Neutrophil (primary cell): ENCODE measurements around the gene PLXNB3.
A peak's percentile ranks its signal among the peaks of the same experiment; 100 is the strongest.

Source experiments
- H3K27ac ChIP-seq: fragments of 200-600 bp; sonication (generic); 2 replicates; pipeline ENCODE4 v1.5.1; 2016; ENCODE audit warnings: mild to moderate bottlenecking, moderate library complexity
- H3K27me3 ChIP-seq: fragments of 200-600 bp; sonication (generic); 2 replicates; pipeline ENCODE4 v1.6.0; 2016; ENCODE audit warnings: mild to moderate bottlenecking
- H3K36me3 ChIP-seq: fragments of 200-600 bp; sonication (generic); 2 replicates; pipeline ENCODE4 v1.5.1; 2017
- H3K4me1 ChIP-seq, 2 experiments: fragments of 200-600 bp in 1 of 2; sonication (generic) in 1 of 2; 1 replicate in 1 of 2; 2 replicates in 1 of 2; pipeline versions ENCODE4 v1.5.1 to v1.6.1; 2013 to 2016; ENCODE audit warnings: low read depth in 1 of 2, low read length in 1 of 2, mild to moderate bottlenecking in 1 of 2, moderate library complexity in 1 of 2; ENCODE audit not compliant: control insufficient read depth in 1 of 2, insufficient read depth in 1 of 2
- H3K4me3 ChIP-seq, 2 experiments: fragments of 200-600 bp in 1 of 2; sonication (generic) in 1 of 2; 1 replicate in 1 of 2; 2 replicates in 1 of 2; pipeline ENCODE4 v1.5.1; 2013 to 2016; ENCODE audit warnings: low read depth in 1 of 2, low read length in 1 of 2, mild to moderate bottlenecking in 1 of 2, moderate library complexity in 1 of 2
- H3K9me3 ChIP-seq: fragments of 200-600 bp; sonication (generic); 2 replicates; pipeline ENCODE4 v1.5.1; 2016
- TF ChIP-seq, protein P1 (sequence below): fragments of 200-600 bp; sonication (generic); IDR thresholded peaks from 2 replicates; pipeline ENCODE4 v1.5.1; 2016; ENCODE audit warnings: antibody characterized with exemption

Gene PLXNB3

DNA sequence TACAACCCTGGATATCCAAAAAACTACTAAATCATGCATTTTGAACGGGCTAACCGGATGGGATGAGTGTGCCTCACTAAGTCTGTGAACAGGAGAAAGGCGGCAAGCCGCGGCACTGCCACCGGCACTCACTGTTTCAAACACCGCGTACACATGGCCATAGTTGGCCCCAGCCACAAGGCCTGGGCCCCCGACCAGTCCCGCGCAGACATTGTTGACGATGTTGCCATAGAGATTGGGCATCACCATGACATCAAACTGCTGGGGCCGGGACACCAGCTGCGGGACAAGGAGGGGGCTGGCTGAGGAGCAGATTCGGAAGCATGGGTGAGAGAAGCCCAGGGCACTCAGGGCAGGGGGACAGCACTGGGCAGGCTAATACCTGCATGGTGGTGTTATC, 22.6 kb downstream of the PLXNB3 start:
- no peak overlapping the region for H3K27ac ChIP-seq
- H3K4me3 ChIP-seq: no peak overlapping the region
- H3K27me3 ChIP-seq: peaks cover 4% of the 10 kb centered on the region
- H3K4me1 ChIP-seq: no peaks in the 10 kb centered on the region
- no peaks in the 10 kb centered on the region for H3K9me3 ChIP-seq
- peaks cover 69% of the 10 kb centered on the region for H3K36me3 ChIP-seq
- TF ChIP-seq, protein P1, sequence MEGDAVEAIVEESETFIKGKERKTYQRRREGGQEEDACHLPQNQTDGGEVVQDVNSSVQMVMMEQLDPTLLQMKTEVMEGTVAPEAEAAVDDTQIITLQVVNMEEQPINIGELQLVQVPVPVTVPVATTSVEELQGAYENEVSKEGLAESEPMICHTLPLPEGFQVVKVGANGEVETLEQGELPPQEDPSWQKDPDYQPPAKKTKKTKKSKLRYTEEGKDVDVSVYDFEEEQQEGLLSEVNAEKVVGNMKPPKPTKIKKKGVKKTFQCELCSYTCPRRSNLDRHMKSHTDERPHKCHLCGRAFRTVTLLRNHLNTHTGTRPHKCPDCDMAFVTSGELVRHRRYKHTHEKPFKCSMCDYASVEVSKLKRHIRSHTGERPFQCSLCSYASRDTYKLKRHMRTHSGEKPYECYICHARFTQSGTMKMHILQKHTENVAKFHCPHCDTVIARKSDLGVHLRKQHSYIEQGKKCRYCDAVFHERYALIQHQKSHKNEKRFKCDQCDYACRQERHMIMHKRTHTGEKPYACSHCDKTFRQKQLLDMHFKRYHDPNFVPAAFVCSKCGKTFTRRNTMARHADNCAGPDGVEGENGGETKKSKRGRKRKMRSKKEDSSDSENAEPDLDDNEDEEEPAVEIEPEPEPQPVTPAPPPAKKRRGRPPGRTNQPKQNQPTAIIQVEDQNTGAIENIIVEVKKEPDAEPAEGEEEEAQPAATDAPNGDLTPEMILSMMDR: no peak

- TF ChIP-seq, protein P1: no peak
- Histone ChIP-seq H3K4me3 (no peak overlapping the region), H3K9me3 (no peaks in the 10 kb centered on the region), H3K4me1 (peaks cover 10 to 14% of the 10 kb centered on the region in 2 experiments), H3K27ac (no peak overlapping the region), H3K27me3 (no peaks in the 10 kb centered on the region), H3K36me3 (peaks cover 54% of the 10 kb centered on the region)
These were observed 25.6 kb downstream of the PLXNB3 start for GRCh38 chrX:153789654-153790053.

GRCh38 chrX:153791104-153791852, 27.2 kb downstream of the PLXNB3 start:
- Histone ChIP-seq H3K27ac (no peak overlapping the region), H3K4me1 (peaks cover 21% of the 10 kb centered on the region in 2 experiments), H3K36me3 (peaks cover 38% of the 10 kb centered on the region), H3K27me3 (no peaks in the 10 kb centered on the region), H3K9me3 (no peaks in the 10 kb centered on the region), H3K4me3 (no peak overlapping the region)
- TF ChIP-seq, protein P1: no peak

- H3K27me3 ChIP-seq: no peaks in the 10 kb centered on the region
- H3K4me1 ChIP-seq: peaks cover 21% of the 10 kb centered on the region in 2 experiments
- H3K9me3 ChIP-seq: no peaks in the 10 kb centered on the region
- H3K36me3 ChIP-seq: peaks cover 31% of the 10 kb centered on the region
- H3K4me3 ChIP-seq: no peak overlapping the region
- peak overlapping the region; percentile 95 for H3K27ac ChIP-seq
- TF ChIP-seq, protein P1: no peak
These were observed 28.3 kb downstream of the PLXNB3 start for GRCh38 chrX:153792368-153792767.

- TF ChIP-seq, protein P1: no peak
- Histone ChIP-seq H3K4me1 (peaks cover 21% of the 10 kb centered on the region in 2 experiments), H3K36me3 (peaks cover 31% of the 10 kb centered on the region), H3K4me3 (peak overlapping the region; percentile 78 to 79), H3K27me3 (no peaks in the 10 kb centered on the region), H3K27ac (peak overlapping the region; percentile 95), H3K9me3 (no peaks in the 10 kb centered on the region)
These were observed 29.2 kb downstream of the PLXNB3 start for GRCh38 chrX:153793291-153793690.
